ENCODE results near the gene PARP2.

Gene PARP2

GRCh38 chr14:20375471-20375870, 32.0 kb downstream of the PARP2 start:
- ATAC-seq (ENCODE audit: low read depth) (no peak), DNase-seq (ENCODE audit: low spot score) (no peak)
- H3K36me3 ChIP-seq (ENCODE audit: low read depth): peaks cover 95% of the 10 kb centered on the region
- no peaks in the 10 kb centered on the region for H3K4me1 ChIP-seq (ENCODE audit: insufficient read depth, poor library complexity, severe bottlenecking)
- H3K27me3 ChIP-seq (ENCODE audit: insufficient read depth, poor library complexity, severe bottlenecking): no peaks in the 10 kb centered on the region
- TF ChIP-seq, protein P1, sequence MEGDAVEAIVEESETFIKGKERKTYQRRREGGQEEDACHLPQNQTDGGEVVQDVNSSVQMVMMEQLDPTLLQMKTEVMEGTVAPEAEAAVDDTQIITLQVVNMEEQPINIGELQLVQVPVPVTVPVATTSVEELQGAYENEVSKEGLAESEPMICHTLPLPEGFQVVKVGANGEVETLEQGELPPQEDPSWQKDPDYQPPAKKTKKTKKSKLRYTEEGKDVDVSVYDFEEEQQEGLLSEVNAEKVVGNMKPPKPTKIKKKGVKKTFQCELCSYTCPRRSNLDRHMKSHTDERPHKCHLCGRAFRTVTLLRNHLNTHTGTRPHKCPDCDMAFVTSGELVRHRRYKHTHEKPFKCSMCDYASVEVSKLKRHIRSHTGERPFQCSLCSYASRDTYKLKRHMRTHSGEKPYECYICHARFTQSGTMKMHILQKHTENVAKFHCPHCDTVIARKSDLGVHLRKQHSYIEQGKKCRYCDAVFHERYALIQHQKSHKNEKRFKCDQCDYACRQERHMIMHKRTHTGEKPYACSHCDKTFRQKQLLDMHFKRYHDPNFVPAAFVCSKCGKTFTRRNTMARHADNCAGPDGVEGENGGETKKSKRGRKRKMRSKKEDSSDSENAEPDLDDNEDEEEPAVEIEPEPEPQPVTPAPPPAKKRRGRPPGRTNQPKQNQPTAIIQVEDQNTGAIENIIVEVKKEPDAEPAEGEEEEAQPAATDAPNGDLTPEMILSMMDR (IDR thresholded peaks at IDR 0.05; ENCODE audit: poor library complexity, severe bottlenecking): no peak
- no peak overlapping the region for H3K4me3 ChIP-seq (ENCODE audit: severe bottlenecking)
- H3K27ac ChIP-seq (ENCODE audit: poor library complexity, severe bottlenecking): no peak overlapping the region
- H3K9me3 ChIP-seq (ENCODE audit: severe bottlenecking): no peaks in the 10 kb centered on the region

DNA sequence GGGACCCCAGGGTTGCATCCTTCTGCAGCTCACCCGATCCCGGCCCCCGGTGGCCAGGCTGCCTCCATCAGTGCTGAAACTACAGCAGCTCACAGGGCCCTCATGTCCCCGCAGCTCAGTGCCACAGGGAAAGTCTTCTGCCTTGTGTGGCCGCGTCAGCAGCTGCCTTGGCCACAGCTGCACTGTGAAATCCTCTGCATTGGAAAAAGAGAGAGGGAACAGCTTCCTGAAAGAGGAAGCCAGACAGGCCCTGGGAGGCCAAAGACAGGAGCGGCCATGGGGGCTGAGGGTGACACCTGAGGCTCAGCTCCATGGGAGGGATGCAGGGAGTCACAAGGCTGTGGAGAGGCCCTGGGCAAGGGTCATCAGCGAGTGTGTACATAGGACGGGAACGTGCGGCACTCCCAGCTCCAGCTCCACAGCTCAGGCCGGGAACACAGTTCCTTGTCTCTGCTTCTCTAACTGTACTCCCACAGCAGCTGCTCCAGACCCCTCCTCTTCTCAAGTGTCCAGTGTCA, 32.7 kb downstream of the PARP2 start:
- Histone ChIP-seq H3K4me3 (ENCODE audit: severe bottlenecking) (no peak overlapping the region), H3K27me3 (ENCODE audit: insufficient read depth, poor library complexity, severe bottlenecking) (no peaks in the 10 kb centered on the region), H3K36me3 (ENCODE audit: low read depth) (peaks cover 95% of the 10 kb centered on the region), H3K9me3 (ENCODE audit: severe bottlenecking) (no peaks in the 10 kb centered on the region), H3K27ac (ENCODE audit: poor library complexity, severe bottlenecking) (no peak overlapping the region), H3K4me1 (ENCODE audit: insufficient read depth, poor library complexity, severe bottlenecking) (no peaks in the 10 kb centered on the region)
- DNase-seq (ENCODE audit: low spot score): no peak
- no peak for ATAC-seq (ENCODE audit: low read depth)
- TF ChIP-seq, protein P1 (IDR thresholded peaks at IDR 0.05; ENCODE audit: poor library complexity, severe bottlenecking): no peak

DNA sequence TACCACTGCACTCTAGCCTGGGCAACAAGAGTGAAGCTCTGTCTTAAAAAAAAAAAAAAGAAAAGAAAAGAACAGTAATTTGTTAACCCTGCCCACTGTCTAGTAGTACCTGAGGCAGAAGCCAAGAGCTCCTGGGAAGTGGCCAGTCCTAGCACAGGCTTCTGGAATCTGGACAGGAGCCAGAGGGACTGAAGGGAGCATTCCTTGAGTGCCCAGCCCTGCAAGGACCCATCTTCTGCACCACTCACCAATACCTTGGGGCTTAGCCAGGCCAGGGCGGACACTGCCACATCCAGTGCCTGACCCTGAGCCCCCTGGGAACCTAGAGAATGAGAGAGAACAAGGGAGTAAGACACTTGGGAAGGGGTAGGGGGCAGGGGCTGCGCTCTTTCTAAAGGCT, 33.7 kb downstream of the PARP2 start:
- Histone ChIP-seq H3K9me3 (ENCODE audit: severe bottlenecking) (no peaks in the 10 kb centered on the region), H3K27me3 (ENCODE audit: insufficient read depth, poor library complexity, severe bottlenecking) (no peaks in the 10 kb centered on the region), H3K27ac (ENCODE audit: poor library complexity, severe bottlenecking) (no peak overlapping the region), H3K4me3 (ENCODE audit: severe bottlenecking) (no peak overlapping the region), H3K36me3 (ENCODE audit: low read depth) (peaks cover 95% of the 10 kb centered on the region), H3K4me1 (ENCODE audit: insufficient read depth, poor library complexity, severe bottlenecking) (no peaks in the 10 kb centered on the region)
- no peak for DNase-seq (ENCODE audit: low spot score)
- TF ChIP-seq, protein P1 (IDR thresholded peaks at IDR 0.05; ENCODE audit: poor library complexity, severe bottlenecking): no peak
- ATAC-seq (ENCODE audit: low read depth): no peak

- H3K27me3 ChIP-seq (ENCODE audit: insufficient read depth, poor library complexity, severe bottlenecking): no peaks in the 10 kb centered on the region
- ATAC-seq (ENCODE audit: low read depth): no peak
- no peak overlapping the region for H3K4me3 ChIP-seq (ENCODE audit: severe bottlenecking)
- H3K9me3 ChIP-seq (ENCODE audit: severe bottlenecking): no peaks in the 10 kb centered on the region
- H3K4me1 ChIP-seq (ENCODE audit: insufficient read depth, poor library complexity, severe bottlenecking): no peaks in the 10 kb centered on the region
- no peak for DNase-seq (ENCODE audit: low spot score)
- H3K27ac ChIP-seq (ENCODE audit: poor library complexity, severe bottlenecking): no peak overlapping the region
- H3K36me3 ChIP-seq (ENCODE audit: low read depth): peaks cover 98% of the 10 kb centered on the region
- TF ChIP-seq, protein P1 (IDR thresholded peaks at IDR 0.05; ENCODE audit: poor library complexity, severe bottlenecking): no peak
Measured at GRCh38 chr14:20379743-20380142, 36.3 kb downstream of the PARP2 start.

DNA sequence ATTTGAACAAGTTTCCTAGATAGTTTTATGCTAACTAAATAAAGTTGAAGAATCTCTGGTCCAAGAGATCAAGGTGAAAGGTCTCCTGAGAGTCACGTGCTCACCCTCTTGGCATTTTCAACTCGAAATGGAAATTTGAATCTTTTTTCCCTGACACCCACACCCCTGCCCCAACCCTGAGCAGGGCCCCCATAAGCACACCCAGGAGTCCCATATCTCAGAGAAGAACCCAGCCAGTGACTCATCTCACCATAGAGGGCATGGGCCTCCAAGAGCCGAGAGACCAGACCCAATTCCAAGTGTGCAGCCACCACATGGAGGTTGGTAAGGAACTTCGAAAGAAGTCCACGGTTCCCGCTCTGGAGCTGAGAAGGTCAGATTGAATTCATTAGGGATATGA, 37.2 kb downstream of the PARP2 start:
- H3K36me3 ChIP-seq (ENCODE audit: low read depth): peaks cover 98% of the 10 kb centered on the region
- no peaks in the 10 kb centered on the region for H3K27me3 ChIP-seq (ENCODE audit: insufficient read depth, poor library complexity, severe bottlenecking)
- TF ChIP-seq, protein P1 (IDR thresholded peaks at IDR 0.05; ENCODE audit: poor library complexity, severe bottlenecking): no peak
- H3K27ac ChIP-seq (ENCODE audit: poor library complexity, severe bottlenecking): no peak overlapping the region
- no peaks in the 10 kb centered on the region for H3K9me3 ChIP-seq (ENCODE audit: severe bottlenecking)
- DNase-seq (ENCODE audit: low spot score): no peak
- no peak overlapping the region for H3K4me3 ChIP-seq (ENCODE audit: severe bottlenecking)
- H3K4me1 ChIP-seq (ENCODE audit: insufficient read depth, poor library complexity, severe bottlenecking): no peaks in the 10 kb centered on the region
- ATAC-seq (ENCODE audit: low read depth): no peak

All from RWPE2 (cell line).